Activated CD4-positive, alpha-beta T cell treated with anti-CD3 and anti-CD28 coated beads, Interleukin-2, amount 10 ng/mL, durations not matched to agents 7 days and 5 days (primary cell): ENCODE data around the gene SEPTIN5. TPM values are rescaled to one million over a fixed set of nuclear protein-coding genes. Genes with fewer than 3 reads are reported as not detected.

Experiments
- CTCF ChIA-PET: fragments of 350-600 bp; sonication (Branson Sonifier 250); formaldehyde crosslinking; loops from one replicate; lab custom pipeline; 2021; ENCODE audit warnings: antibody characterized with exemption; lab: Charles Lee
- POLR2A ChIA-PET: fragments of 350-600 bp; sonication (Branson Sonifier 250); formaldehyde crosslinking; loops from one replicate; lab custom pipeline; 2021; ENCODE audit warnings: antibody characterized with exemption; lab: Charles Lee
- DNase-seq: peaks from one replicate; pipeline ENCODE4 v3.0.0-alpha.2; 2020
- H3K27ac Mint-ChIP-seq: one replicate; pipeline ENCODE4 v1.8.0; 2021; ENCODE audit warnings: mild to moderate bottlenecking, moderate library complexity, mixed read lengths
- H3K27me3 Mint-ChIP-seq: one replicate; pipeline ENCODE4 v1.8.0; 2021; ENCODE audit warnings: mixed read lengths
- H3K36me3 Mint-ChIP-seq: one replicate; pipeline ENCODE4 v1.8.0; 2021; ENCODE audit warnings: low read depth, mixed read lengths
- H3K4me1 Mint-ChIP-seq: one replicate; pipeline ENCODE4 v1.8.0; 2021; ENCODE audit warnings: mixed read lengths
- H3K4me3 Mint-ChIP-seq: one replicate; pipeline ENCODE4 v1.8.0; 2021; ENCODE audit warnings: mild to moderate bottlenecking, moderate library complexity, mixed read lengths
- H3K9me3 Mint-ChIP-seq: one replicate; pipeline ENCODE4 v1.8.0; 2021; ENCODE audit warnings: mixed read lengths
- total RNA-seq, 2 experiments: library from RNA; stranded (reverse); gene quantifications; one replicate each; pipeline ENCODE4 v1.2.3, GENCODE V29; 2021

The SEPTIN5 gene
- total RNA-seq: not detected

DNA sequence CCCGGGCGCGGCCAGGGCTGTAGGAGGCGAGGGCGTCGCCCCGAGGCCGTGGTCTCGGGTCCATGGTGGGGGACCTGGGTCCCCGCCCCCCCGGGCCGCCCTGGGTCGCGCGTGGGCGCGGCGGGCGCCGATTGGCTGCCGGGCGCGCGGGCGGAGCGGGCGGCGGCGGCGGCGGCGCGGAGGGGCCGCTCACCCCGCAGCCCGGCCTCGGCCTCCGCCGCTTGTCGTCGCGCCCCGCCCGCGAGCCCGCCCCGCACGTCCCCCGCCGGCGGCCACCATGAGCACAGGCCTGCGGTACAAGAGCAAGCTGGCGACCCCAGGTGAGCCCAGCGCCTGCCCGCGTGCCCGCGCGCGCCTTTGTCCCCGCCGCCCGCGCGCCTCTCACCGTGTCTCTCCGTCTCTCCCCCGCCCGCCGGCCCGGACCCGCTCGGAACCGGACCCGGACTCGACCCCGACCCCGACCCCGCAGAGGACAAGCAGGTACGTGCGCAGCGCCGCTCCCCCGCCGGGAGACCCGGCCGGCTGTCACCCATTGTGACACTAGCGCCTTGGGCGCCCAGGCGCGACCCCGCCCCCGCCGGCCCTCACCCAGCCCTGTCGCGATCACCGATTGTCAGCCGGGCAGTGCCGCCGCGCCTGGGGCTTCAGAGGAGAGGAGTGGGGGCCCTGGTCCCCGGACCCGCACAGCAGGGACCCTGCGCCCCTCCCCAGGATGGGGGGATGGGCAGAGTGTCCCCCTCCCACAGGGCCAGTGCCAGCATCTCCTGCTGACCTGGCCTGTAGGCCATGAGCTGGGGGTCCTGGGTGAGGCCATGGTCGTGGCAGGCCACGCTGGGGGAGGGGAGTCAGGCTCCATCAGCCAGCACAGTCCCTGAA is at the start of gene SEPTIN5:
Gene SEPTIN5 (plus strand): TSS at position 192 of the 876 bp plus-strand sequence. CDS start 86 bp downstream, at position 278.
- CTCF ChIA-PET: interaction anchor here (1.2 kb wide), 1 partner anchor 10 kb away, joined by 3 read pairs; no protein-coding TSS in a partner anchor
- Mint-ChIP-seq H3K27me3 (peaks cover 39% of the 10 kb centered on the region), H3K36me3 (no peaks in the 10 kb centered on the region), H3K4me3 (peak within 1 kb of the TSS; percentile 57), H3K4me1 (peaks cover 7% of the 10 kb centered on the region), H3K9me3 (no peaks in the 10 kb centered on the region), H3K27ac (no peak within 1 kb of the TSS)
- DNase-seq: no peak
- POLR2A ChIA-PET: no interaction called here

DNA sequence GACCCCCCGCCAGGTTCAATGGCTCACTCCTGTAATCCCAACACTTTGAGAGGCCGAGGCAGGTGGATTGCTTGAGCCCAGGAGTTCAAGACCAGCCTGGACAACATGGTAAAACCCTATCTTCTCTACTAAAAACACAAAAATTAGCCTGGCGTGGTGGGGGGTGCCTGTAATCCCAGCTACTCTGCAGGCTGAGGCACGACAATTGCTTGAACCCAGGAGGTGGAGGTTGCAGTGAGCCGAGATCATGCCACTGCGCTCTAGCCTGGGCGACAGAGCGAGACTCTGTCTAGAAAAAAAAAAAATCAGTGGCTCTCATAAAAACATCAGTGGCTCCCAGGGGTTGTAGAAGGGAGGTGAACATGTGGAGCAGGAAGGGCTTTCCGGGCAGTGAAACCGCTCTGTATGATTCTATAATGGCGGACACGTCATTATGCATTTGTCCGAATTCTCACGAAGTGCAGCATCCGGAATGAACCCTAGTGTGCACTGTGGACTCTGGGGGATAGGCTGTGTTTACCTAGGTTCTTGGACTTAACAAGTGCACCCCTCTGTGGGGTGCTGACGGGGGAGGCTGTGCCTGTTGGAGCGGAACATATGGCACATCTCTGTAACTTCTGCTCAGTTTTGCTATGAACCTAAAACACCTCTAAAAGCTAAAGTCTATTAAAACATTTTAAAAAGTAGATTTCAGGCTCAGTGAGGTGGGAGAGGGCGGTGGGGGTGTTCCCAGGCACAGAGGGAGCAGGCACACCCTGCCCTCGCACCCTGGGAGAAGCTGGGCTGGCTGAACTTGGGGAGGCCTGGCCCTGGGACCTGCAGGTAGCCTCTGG is 49.1 kb upstream of the SEPTIN5 start:
- Mint-ChIP-seq H3K4me3 (no peak overlapping the region), H3K36me3 (no peaks in the 10 kb centered on the region), H3K9me3 (no peaks in the 10 kb centered on the region), H3K27me3 (no peaks in the 10 kb centered on the region), H3K27ac (no peak overlapping the region), H3K4me1 (no peaks in the 10 kb centered on the region)
- ChIA-PET CTCF (interaction anchor here (1.0 kb wide), 1 partner anchor 18 kb away, joined by 3 read pairs; no protein-coding TSS in a partner anchor), POLR2A (no interaction called here)
- DNase-seq: no peak

DNA sequence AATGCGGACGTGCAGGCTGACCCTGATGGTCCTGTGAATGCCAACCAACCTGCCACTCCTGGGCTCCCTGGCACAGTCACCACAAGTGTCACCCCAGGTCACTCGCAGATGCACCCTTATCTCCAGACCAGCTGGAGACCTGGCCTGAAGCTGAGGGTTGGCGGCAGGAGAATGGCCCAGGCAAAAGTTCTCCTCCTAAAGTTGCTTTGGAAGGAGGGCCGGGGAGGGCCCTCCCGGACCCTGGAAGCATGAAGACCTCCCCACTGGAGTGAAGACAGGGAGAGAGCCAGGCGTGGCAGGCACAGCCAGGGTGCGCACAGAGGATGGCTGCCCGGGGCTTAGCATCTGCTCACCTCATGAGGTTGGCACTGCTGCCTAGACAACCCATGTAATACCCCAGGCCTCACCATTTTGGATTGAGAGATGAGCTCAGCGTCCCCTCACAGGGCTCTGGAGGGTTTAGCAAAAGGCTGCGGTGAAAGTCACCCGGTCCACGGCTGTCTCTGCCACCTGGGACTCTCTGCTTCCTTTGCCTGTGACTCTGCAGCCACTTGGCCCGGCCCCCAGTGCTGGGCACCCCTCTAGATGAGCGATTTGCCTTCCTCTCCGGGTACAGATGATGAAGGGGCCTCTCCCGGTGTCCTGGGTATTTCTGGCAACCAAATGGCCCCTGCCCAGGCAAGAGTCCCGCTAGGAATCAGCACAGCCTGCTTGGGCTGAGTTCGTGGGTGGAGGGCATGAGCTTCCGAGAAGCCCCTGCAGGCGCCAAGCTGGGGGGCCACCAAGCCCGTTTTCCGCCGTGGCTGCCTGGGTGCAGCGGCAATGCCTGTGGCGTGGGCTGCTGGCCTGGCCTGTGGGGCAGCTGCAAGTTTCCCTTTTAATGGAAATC is 48.3 kb upstream of the SEPTIN5 start:
- no peak overlapping the region for H3K27ac Mint-ChIP-seq
- H3K4me1 Mint-ChIP-seq: no peaks in the 10 kb centered on the region
- H3K4me3 Mint-ChIP-seq: no peak overlapping the region
- DNase-seq: no peak
- H3K27me3 Mint-ChIP-seq: peaks cover 2% of the 10 kb centered on the region
- no peaks in the 10 kb centered on the region for H3K9me3 Mint-ChIP-seq
- POLR2A ChIA-PET: no interaction called here
- no peaks in the 10 kb centered on the region for H3K36me3 Mint-ChIP-seq
- CTCF ChIA-PET: no interaction called here

DNA sequence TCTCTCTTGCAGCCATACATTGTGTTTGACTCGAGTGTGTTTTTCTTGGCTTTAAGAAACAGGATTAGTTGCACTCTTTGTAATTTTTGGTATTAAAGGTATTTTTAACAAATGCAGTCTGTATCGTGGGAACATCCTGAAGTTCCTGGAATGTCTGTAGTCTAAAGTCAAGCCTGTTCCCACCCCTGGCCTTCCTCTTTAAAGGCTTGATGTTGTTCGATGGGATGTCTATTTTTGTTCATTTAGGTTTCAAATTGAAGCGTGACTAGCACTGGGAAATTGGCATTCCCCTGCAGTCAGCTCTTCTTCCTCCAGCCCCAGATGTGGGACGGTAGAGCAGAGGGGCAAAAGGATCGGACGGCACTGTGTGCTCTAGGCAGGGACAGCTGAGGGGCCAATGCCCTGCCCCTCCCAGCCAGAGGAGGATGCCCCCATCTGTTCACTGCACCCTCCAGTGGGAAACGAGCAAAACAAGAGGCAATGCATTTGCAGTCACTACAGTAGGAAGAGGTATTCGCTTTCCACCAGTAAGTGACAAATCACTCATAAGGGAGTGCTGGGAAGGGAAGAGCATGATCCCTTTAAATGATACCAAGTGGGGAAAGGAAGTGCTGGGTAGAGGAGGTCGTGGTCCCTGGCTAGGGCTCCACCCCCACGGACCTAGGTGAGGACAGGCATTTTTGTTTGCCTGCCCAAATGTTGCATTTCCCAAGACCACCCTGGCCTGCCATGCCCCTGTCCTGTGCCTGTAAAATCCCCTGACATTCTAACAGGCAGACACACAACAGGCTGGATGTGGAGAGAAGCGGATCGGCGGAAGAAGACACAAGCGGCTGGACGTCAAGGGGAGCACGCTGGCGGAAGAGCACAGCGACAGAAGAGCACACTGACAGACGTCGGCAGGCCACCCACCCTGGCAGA is 47.4 kb upstream of the SEPTIN5 start:
- Mint-ChIP-seq H3K4me3 (no peak overlapping the region), H3K27me3 (peaks cover 7% of the 10 kb centered on the region), H3K36me3 (no peaks in the 10 kb centered on the region), H3K4me1 (no peaks in the 10 kb centered on the region), H3K9me3 (no peaks in the 10 kb centered on the region), H3K27ac (no peak overlapping the region)
- ChIA-PET POLR2A (no interaction called here), CTCF (no interaction called here)
- no peak for DNase-seq

DNA sequence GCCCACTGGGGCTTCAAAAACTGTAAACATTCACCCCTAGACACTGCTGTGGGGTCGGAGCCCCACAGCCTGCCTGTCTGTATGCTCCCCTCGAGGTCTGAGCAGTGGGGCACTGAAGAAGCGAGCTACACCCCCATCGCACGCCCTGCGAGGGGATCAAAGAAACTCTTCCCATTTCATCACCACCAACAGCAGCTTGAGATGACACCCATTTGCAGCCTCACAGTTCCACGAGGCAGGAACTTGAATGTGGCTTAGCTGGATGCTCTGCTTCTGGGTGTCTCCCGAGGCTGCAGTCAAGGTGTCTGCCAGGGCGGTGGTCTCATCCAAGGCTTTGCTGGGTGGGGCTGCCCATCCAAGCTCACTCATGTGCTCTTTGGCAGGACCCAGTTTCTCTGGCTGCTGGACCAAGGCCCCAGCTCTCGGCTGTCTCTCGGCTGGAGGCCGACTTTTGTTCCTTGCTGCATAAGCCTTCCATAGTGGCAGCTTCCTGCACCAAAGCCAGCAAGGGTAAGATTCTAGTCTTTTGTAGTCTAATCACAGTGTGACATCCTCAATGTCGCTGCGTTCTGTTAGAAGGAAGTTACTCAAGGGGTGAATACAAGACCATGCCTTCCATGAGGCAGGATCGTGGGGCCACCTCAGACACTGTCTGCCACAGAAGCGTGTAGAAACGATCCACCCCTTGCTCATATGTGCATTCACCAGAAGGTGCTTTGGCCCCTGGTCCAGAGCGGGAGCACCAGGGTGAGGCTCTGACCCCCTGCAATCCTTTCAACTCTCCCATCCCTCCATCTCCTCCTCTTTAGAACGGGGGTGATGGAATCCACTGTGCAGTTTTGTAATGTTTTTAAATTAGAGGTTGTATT is 46.2 kb upstream of the SEPTIN5 start:
- no peak overlapping the region for H3K27ac Mint-ChIP-seq
- ChIA-PET POLR2A (no interaction called here), CTCF (no interaction called here)
- no peaks in the 10 kb centered on the region for H3K9me3 Mint-ChIP-seq
- H3K36me3 Mint-ChIP-seq: no peaks in the 10 kb centered on the region
- no peak for DNase-seq
- no peak overlapping the region for H3K4me3 Mint-ChIP-seq
- H3K4me1 Mint-ChIP-seq: no peaks in the 10 kb centered on the region
- peaks cover 9% of the 10 kb centered on the region for H3K27me3 Mint-ChIP-seq

DNA sequence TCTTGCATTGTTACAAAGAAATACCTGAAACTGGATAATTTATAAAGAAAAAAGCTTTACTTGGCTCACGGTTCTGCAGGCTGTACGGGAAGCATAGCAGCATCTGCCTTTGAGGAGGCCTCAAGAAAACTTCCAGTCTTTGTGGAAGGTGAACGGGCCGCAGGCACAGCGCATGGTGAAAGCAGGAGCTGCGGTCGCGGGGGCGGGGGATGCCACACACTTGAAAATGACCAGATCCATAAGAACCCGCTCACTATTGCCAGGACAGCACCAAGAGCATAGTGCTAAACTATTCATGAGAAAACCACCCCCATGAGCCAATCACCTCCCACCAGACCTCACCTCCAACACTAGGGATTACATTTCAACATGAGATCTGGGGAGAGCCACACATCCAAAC is 45.6 kb upstream of the SEPTIN5 start:
- Mint-ChIP-seq H3K27me3 (peaks cover 10% of the 10 kb centered on the region), H3K4me3 (no peak overlapping the region), H3K9me3 (no peaks in the 10 kb centered on the region), H3K36me3 (no peaks in the 10 kb centered on the region), H3K4me1 (no peaks in the 10 kb centered on the region), H3K27ac (no peak overlapping the region)
- no peak for DNase-seq
- ChIA-PET POLR2A (no interaction called here), CTCF (no interaction called here)

DNA sequence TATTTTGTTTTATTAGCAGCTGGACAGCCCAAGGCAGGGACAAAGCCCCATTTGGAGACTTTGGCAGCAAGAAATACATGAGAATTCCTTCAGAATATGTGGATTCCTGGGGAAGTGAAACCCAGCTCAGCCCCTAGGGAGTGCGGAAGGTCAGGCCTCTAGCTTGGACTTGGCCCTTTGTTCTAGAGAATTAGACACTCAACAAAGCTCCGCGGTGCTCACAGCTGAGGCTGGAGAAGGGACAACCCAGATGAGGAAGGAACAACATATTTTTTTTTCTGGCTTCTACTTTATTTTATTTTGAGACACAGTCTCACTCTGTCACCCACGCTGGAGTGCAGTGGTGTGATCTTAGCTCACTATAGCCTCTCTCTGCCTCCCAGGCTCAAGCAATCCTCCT is 44.7 kb upstream of the SEPTIN5 start:
- no peak overlapping the region for H3K4me3 Mint-ChIP-seq
- no peaks in the 10 kb centered on the region for H3K9me3 Mint-ChIP-seq
- CTCF ChIA-PET: interaction anchor here (1.4 kb wide), 1 partner anchor 9 kb away, joined by 3 read pairs; no protein-coding TSS in a partner anchor
- no peak overlapping the region for H3K27ac Mint-ChIP-seq
- no peaks in the 10 kb centered on the region for H3K4me1 Mint-ChIP-seq
- H3K27me3 Mint-ChIP-seq: peaks cover 10% of the 10 kb centered on the region
- DNase-seq: no peak
- POLR2A ChIA-PET: no interaction called here
- H3K36me3 Mint-ChIP-seq: no peaks in the 10 kb centered on the region

DNA sequence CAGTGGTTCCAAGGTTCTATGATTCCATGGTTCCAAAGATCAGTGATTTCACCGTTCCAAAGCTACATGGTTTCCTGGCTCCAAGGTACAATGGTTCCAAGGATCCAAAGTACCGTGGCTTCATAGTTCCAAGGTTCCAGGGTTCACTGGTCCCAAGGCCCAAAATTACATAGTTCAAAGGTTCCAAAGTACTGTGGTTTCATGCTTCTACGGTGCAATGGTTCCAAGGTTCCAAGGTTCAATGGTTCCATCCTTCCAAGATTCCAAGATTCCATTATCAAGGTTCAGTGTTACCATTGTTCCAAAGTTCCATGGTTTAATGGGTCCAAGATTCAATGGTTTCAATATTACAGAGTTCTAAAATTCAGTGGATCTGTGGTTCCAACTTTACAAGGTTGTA is 43.0 kb upstream of the SEPTIN5 start:
- H3K36me3 Mint-ChIP-seq: no peaks in the 10 kb centered on the region
- CTCF ChIA-PET: no interaction called here
- H3K4me3 Mint-ChIP-seq: no peak overlapping the region
- no peak for DNase-seq
- H3K27me3 Mint-ChIP-seq: peaks cover 13% of the 10 kb centered on the region
- POLR2A ChIA-PET: no interaction called here
- H3K27ac Mint-ChIP-seq: no peak overlapping the region
- H3K4me1 Mint-ChIP-seq: no peaks in the 10 kb centered on the region
- H3K9me3 Mint-ChIP-seq: no peaks in the 10 kb centered on the region

DNA sequence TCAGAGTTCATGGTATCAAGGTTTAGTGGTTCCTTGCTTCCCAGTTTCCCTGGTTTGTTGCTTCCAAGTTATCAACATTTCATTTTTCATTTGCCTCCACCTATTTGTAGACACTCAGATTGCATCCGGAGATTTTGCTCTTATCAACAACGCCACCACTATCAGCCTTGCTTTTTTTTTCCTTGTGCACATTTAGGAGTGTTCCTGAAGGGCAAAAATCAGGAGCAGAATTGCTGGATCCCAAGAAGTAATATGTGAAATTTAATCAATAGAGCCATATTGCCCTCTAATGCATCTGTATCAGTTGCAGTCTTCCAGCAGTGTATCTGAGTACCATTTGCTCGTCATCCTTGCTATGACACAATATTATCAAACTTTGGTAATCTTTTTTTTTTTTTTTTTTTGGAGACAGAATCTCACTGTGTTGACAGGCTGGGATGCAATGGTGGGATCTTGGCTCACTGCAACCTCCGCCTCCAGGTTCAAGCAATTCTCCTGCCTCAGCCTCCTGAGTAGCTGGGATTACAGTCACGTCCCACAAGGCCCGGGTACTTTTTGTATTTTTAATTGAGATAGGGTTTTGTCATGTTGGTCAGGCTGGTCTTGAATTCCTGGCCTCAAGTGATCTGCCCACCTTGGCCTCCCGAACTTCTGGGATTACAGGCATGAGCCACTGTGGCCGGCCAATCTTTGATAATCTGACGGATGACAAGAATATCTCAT is 42.1 kb upstream of the SEPTIN5 start:
- Mint-ChIP-seq H3K4me1 (no peaks in the 10 kb centered on the region), H3K9me3 (no peaks in the 10 kb centered on the region), H3K27me3 (peaks cover 13% of the 10 kb centered on the region), H3K27ac (no peak overlapping the region), H3K4me3 (no peak overlapping the region), H3K36me3 (no peaks in the 10 kb centered on the region)
- ChIA-PET CTCF (no interaction called here), POLR2A (no interaction called here)
- no peak for DNase-seq

DNA sequence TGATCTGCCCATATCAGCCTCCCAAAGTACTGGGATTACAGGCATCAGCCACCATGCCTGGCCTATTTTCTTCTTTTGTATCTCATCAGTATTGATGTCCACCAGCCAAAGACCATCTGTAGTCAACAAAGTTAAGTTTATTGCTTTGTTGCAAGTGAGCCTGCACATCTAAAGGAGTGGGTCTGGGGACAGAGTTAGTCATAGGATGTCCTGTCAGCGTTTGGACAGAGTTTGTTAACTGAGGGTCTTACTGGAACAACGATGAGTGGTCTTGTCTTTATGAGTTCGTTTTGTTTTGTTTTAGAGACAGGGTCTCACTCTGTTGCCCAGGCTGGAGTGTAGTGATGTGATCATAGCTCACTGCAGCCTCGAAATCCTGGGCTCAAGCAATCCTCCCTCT is 40.6 kb upstream of the SEPTIN5 start:
- peaks cover 15% of the 10 kb centered on the region for H3K27me3 Mint-ChIP-seq
- no peak overlapping the region for H3K4me3 Mint-ChIP-seq
- ChIA-PET CTCF (no interaction called here), POLR2A (no interaction called here)
- H3K36me3 Mint-ChIP-seq: no peaks in the 10 kb centered on the region
- H3K27ac Mint-ChIP-seq: no peak overlapping the region
- H3K9me3 Mint-ChIP-seq: no peaks in the 10 kb centered on the region
- DNase-seq: no peak
- H3K4me1 Mint-ChIP-seq: no peaks in the 10 kb centered on the region
